ENCODE data around the gene HDAC4. TPM values are rescaled to one million over a fixed set of nuclear protein-coding genes. Genes with fewer than 3 reads are reported as not detected.

HDAC4 gene
- total and polyA plus RNA-seq, 2 of the 8 experiments (the other 6 are each of a cell fraction or from before 2014, with no cell fraction given) = 15.4 to 31.5 TPM

DNA sequence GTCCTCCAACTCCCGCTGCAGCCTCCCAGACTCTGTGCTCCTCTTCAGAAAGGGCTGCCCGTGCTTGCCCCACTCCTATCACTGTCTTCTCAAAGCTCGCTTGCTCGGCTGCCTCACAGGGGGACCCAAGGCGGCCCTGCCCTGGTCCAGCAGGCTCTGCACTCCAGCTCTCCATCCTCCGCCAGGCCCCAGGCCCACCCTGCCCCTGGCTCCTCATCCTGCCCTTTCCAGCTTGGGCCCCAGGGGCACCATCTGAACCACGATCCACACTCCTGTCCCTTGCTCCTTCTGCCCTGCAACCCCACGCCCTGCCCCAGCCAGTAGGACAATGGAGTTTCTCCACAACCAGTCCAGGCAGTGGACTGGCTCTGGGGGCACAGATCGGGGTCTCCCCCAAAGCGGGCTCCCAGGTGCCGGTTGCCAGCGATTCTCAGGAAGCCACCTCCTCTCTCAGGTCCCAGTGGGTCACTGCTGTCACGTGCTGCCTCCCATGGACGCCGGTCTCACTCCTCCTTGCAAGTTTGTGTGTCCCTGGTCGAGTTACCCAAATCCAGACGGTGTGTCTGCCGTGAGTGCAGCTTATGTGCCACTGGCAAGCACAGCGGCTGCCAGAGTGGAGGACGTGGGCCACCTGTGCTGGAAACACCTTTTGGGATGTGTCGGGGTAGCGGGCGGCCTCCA is 238.5 kb downstream of the HDAC4 start:
- Histone ChIP-seq H3K14ac (ENCODE audit: insufficient read length) (no peak overlapping the region), H3K23ac (ENCODE audit: insufficient read length) (no peak overlapping the region), H3K4me1 (replicated peaks in 1 of 4; ENCODE audit: control insufficient read depth in 3 of 4, insufficient read depth in 4 of 4, low read length in 3 of 4) (no peaks in the 10 kb centered on the region), H2BK20ac (ENCODE audit: low read length) (no peak overlapping the region), H3K79me1 (ENCODE audit: low read depth, low read length) (no peaks in the 10 kb centered on the region), H3K56ac (replicated peaks; ENCODE audit: insufficient read length, low read depth, low read length) (no peak overlapping the region), H2AFZ (ENCODE audit: low read length) (no peak overlapping the region), H4K8ac (ENCODE audit: extremely low read depth, insufficient read depth, low read length) (peak overlapping the region; percentile 41; the same call in 1 of the 2 replicates), H3K4me3 (ENCODE audit: extremely low read depth in 1 of 4, insufficient read depth in 2 of 4, low read depth in 3 of 4, low read length in 4 of 4) (no peak overlapping the region), H3K36me3 (ENCODE audit: control insufficient read depth in 2 of 4, insufficient read depth in 4 of 4, low read length in 3 of 4) (peaks cover 0 to 8% (median 3%) of the 10 kb centered on the region in 4 experiments; a peak in 4 of 8 replicates), H3K9ac (replicated peaks in 1 of 4; ENCODE audit: extremely low read depth in 1 of 4, low read depth in 3 of 4, low read length in 3 of 4) (no peak overlapping the region), H4K91ac (replicated peaks; ENCODE audit: insufficient read length, low read length) (no peak overlapping the region), H2BK120ac (replicated peaks; ENCODE audit: low read depth, low read length) (no peak overlapping the region), H3K18ac (ENCODE audit: extremely low read depth, low read length) (no peak overlapping the region), H2BK5ac (ENCODE audit: low read depth, low read length) (no peak overlapping the region; the same call in 1 of the 2 replicates), H4K5ac (ENCODE audit: insufficient read length, low read depth, low read length) (no peak overlapping the region), H3K27me3 (replicated peaks in 1 of 4; ENCODE audit: control insufficient read depth in 3 of 4, extremely low read depth in 1 of 4, insufficient read depth in 3 of 4, low read length in 3 of 4) (no peaks in the 10 kb centered on the region), H4K20me1 (replicated peaks in 1 of 2; ENCODE audit: control insufficient read depth in 1 of 2, insufficient read depth in 2 of 2, low read length in 2 of 2) (peaks cover 0 to 7% of the 10 kb centered on the region in 2 experiments), H3K4ac (replicated peaks; ENCODE audit: insufficient read length, low read depth, low read length) (no peak overlapping the region), H3K9me3 (ENCODE audit: insufficient read depth in 2 of 2, low read depth in 1 of 2, low read length in 1 of 2) (no peaks in the 10 kb centered on the region), H2BK15ac (ENCODE audit: low read length) (no peak overlapping the region), H2BK12ac (ENCODE audit: low read depth, low read length) (no peak overlapping the region), H3K27ac (ENCODE audit: low read depth, low read length) (no peak overlapping the region), H3K23me2 (ENCODE audit: low read depth, low read length) (peaks cover 7% of the 10 kb centered on the region; the same call in 1 of the 2 replicates), H3K79me2 (ENCODE audit: control insufficient read depth in 1 of 2, insufficient read depth in 2 of 2, low read length in 2 of 2) (no peaks in the 10 kb centered on the region), H2AK5ac (ENCODE audit: low read depth, low read length) (no peak overlapping the region), H3K4me2 (ENCODE audit: insufficient read depth in 1 of 2, low read depth in 2 of 2, low read length in 2 of 2) (no peak overlapping the region)
- POLR2A ChIA-PET (ENCODE audit: partially characterized antibody) = no interaction called here
- TF ChIP-seq CHD2 (IDR thresholded peaks at IDR 0.05; ENCODE audit: low read length) (no peak), TAF1 (IDR thresholded peaks at IDR 0.05; ENCODE audit: low read depth, low read length) (no peak), ASH2L (IDR thresholded peaks at IDR 0.05; ENCODE audit: low read length) (no peak), RXRA (IDR thresholded peaks at IDR 0.05; ENCODE audit: insufficient read depth, low read depth, low read length) (no peak), SP2 (IDR thresholded peaks at IDR 0.05; ENCODE audit: low read length) (no peak), YY1 (IDR thresholded peaks at IDR 0.05; ENCODE audit: low read depth, low read length) (no peak), POLR2AphosphoS5 (IDR thresholded peaks at IDR 0.05; ENCODE audit: low read depth, low read length) (no peak), SP1 (IDR thresholded peaks at IDR 0.05; ENCODE audit: low read depth, low read length) (no peak), GTF2F1 (IDR thresholded peaks at IDR 0.05; ENCODE audit: borderline replicate concordance, low read depth, low read length) (no peak), CREB1 (IDR thresholded peaks at IDR 0.05) (no peak), BCL11A (IDR thresholded peaks at IDR 0.05; ENCODE audit: low read depth in 2 of 2, low read length in 2 of 2) (no peak), CEBPB (IDR thresholded peaks at IDR 0.05; ENCODE audit: low read depth, low read length) (no peak), SRF (IDR thresholded peaks at IDR 0.05; ENCODE audit: low read depth, low read length) (no peak)
- TF ChIP-seq, protein P1, sequence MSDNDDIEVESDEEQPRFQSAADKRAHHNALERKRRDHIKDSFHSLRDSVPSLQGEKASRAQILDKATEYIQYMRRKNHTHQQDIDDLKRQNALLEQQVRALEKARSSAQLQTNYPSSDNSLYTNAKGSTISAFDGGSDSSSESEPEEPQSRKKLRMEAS (IDR thresholded peaks at IDR 0.05) = no peak
- no peak for FAIRE-seq
- CTCF ChIA-PET (ENCODE audit: partially characterized antibody) = interaction anchor here (0.8 to 2.3 kb wide), 4 partner anchors 10 to 805 kb away, joined by 3 to 9 read pairs (median 4); no protein-coding TSS in a partner anchor
- 95% methylated on average over 19 of the region's 23 CpGs; no CpG with 5 or more reads in 1 of the 2 experiments for WGBS, 2 experiments (ENCODE audit: extremely low coverage in 1 of 2, insufficient coverage in 1 of 2, insufficient read length in 1 of 2, insufficient replicate concordance in 2 of 2, low coverage in 1 of 2, low lambda C conversion rate in 2 of 2, missing lambda C conversion rate in 1 of 2)
- DNase-seq (ENCODE audit: low read depth in 1 of 2, low spot score in 2 of 2) = no peak

Measured in H1 (cell line).